LoVo (cell line): ENCODE measurements around the gene PRRT3.
"Not testable (repeated sequence)": the region's sequence is repeated elsewhere in the genome, so short reads cannot be mapped to it uniquely, and the experiment has no call there.

Experiments
- DNase-seq: peaks from one replicate; pipeline ENCODE4 v3.0.0-alpha.2; 2016; ENCODE audit warnings: low spot score

Gene PRRT3

DNA sequence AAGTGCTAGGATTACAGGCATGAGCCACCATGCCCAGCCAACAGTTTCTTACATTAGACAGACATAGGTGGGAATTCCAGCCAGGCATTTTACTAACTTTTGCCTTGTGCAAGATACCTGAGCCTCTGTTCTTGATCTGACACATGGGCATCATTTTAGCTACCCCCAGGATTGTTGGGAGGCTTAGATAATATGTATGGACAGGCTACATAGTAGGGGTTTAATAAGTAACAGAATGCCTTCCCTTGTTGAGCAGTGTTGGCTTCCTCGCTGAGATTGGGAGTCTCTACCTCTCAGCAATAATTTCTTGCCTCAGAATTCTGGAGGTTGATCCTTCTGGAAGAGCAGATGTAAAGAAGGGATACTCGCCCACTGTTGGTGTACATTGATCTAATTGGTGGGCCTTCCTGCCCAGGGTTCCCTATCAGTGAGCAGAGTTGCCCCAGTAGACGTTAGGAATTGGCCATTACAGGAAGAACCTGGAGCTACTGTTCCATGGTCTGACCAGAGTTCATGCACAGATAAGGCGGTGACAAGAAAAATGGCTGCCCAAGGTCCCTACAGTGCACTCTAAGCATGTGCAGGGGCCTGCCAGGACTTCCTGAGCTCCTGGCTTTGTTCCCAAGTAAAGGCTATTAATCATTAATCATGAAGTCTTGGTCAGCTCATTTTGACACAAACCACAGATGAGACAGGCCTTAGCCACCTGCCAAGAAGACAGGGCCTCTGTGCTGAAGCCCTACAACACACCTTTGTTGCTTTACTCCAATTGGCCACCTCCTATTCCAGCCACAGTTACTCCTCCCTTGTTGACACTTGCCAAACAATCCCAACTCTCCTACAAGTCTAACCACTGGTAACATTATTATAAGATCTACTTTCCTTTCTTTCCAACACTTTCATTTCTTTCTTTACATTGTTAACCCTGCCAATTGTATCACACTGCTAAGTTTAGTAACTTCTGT, 54.5 kb downstream of the PRRT3 start:
- DNase-seq, result peak; percentile 96

- not testable (repeated sequence) for DNase-seq
These were observed 55.3 kb downstream of the PRRT3 start for GRCh38 chr3:9896755-9897407.

GRCh38 chr3:9895715-9896114, 56.5 kb downstream of the PRRT3 start:
- not testable (repeated sequence) for DNase-seq
